Measurements from ENCODE around the gene NFKB1.

NFKB1 gene

GRCh38 chr4:102541697-102542096 lies 40.5 kb downstream of the NFKB1 start:
- no peak overlapping the region for H3K4me3 ChIP-seq (ENCODE audit: low read depth, low read length)
- no peak for TF ChIP-seq CTCF (IDR thresholded peaks at IDR 0.05; ENCODE audit: low read depth, low read length)
- no peak for DNase-seq (ENCODE audit: low read depth, low spot score)

GRCh38 chr4:102543030-102543928 lies 42.1 kb downstream of the NFKB1 start:
- in situ Hi-C loops (cut with HindIII; ENCODE audit: low sequenced_read_pairs) = no loop called here
- DNase-seq (ENCODE audit: low read depth, low spot score) = no peak
- H3K4me3 ChIP-seq (ENCODE audit: low read depth, low read length) = no peak overlapping the region
- no peak for TF ChIP-seq CTCF (IDR thresholded peaks at IDR 0.05; ENCODE audit: low read depth, low read length)

More at GRCh38 chr4:102541697-102542096, 40.5 kb downstream of the NFKB1 start:
- in situ Hi-C loops (cut with HindIII; ENCODE audit: low sequenced_read_pairs) = no loop called here

- DNase-seq (ENCODE audit: low read depth, low spot score) = no peak
- TF ChIP-seq CTCF (IDR thresholded peaks at IDR 0.05; ENCODE audit: low read depth, low read length) = no peak
- in situ Hi-C loops (cut with HindIII; ENCODE audit: low sequenced_read_pairs) = no loop called here
- no peak overlapping the region for H3K4me3 ChIP-seq (ENCODE audit: low read depth, low read length)
Observed at GRCh38 chr4:102546635-102547034, 45.5 kb downstream of the NFKB1 start.

GRCh38 chr4:102547973-102548372 lies 46.8 kb downstream of the NFKB1 start:
- H3K4me3 ChIP-seq (ENCODE audit: low read depth, low read length) = no peak overlapping the region
- in situ Hi-C loops (cut with HindIII; ENCODE audit: low sequenced_read_pairs) = no loop called here
- no peak for TF ChIP-seq CTCF (IDR thresholded peaks at IDR 0.05; ENCODE audit: low read depth, low read length)
- DNase-seq (ENCODE audit: low read depth, low spot score) = no peak

GRCh38 chr4:102551958-102552565 lies 50.9 kb downstream of the NFKB1 start:
- in situ Hi-C loops (cut with HindIII; ENCODE audit: low sequenced_read_pairs) = no loop called here
- H3K4me3 ChIP-seq (ENCODE audit: low read depth, low read length) = no peak overlapping the region
- TF ChIP-seq CTCF (IDR thresholded peaks at IDR 0.05; ENCODE audit: low read depth, low read length) = no peak
- DNase-seq (ENCODE audit: low read depth, low spot score) = no peak

GRCh38 chr4:102552781-102553180 lies 51.6 kb downstream of the NFKB1 start:
- H3K4me3 ChIP-seq (ENCODE audit: low read depth, low read length) = no peak overlapping the region
- peak; percentile 17 for DNase-seq (ENCODE audit: low read depth, low spot score)
- in situ Hi-C loops (cut with HindIII; ENCODE audit: low sequenced_read_pairs) = no loop called here
- no peak for TF ChIP-seq CTCF (IDR thresholded peaks at IDR 0.05; ENCODE audit: low read depth, low read length)
